Lung (tissue), 12 donors: ENCODE data around the gene FAAP20. TPM values are rescaled to one million over a fixed set of nuclear protein-coding genes. Genes with fewer than 3 reads are reported as not detected.

Experiments
- ATAC-seq: fragments of 200-7000 bp; cut with Tn5 transposase; one replicate; pipeline ENCODE4 v1.9.1; 2020; ENCODE audit warnings: moderate number of reproducible peaks; ENCODE audit not compliant: insufficient read depth, low FRiP score
- DNase-seq, 3 donors: peaks; one replicate each; pipeline ENCODE4 v3.0.0-alpha.2; 2013 to 2017
- H3K27ac ChIP-seq, 2 donors: one replicate each; pipeline ENCODE4 v1.5.1; 2013; ENCODE audit warnings: mild to moderate bottlenecking in 2 of 2, moderate library complexity in 2 of 2, control low read depth in 1 of 2, inconsistent platforms in 1 of 2, low read depth in 1 of 2, low read length in 1 of 2
- H3K27me3 ChIP-seq, 3 donors: one replicate each; pipeline ENCODE4 v1.5.1; 2013; ENCODE audit warnings: low read length in 2 of 3; ENCODE audit not compliant: control insufficient read depth in 3 of 3, insufficient read depth in 3 of 3
- H3K36me3 ChIP-seq, 4 donors: one replicate each; pipeline ENCODE4 v1.5.1; 2013; ENCODE audit warnings: low read length in 4 of 4, mild to moderate bottlenecking in 1 of 4, moderate library complexity in 1 of 4; ENCODE audit not compliant: control insufficient read depth in 4 of 4, insufficient read depth in 4 of 4
- H3K4me1 ChIP-seq, 5 donors: one replicate each; pipeline ENCODE4 v1.5.1; 2013; ENCODE audit warnings: low read length in 5 of 5, mild to moderate bottlenecking in 2 of 5, moderate library complexity in 1 of 5; ENCODE audit not compliant: control insufficient read depth in 5 of 5, insufficient read depth in 5 of 5
- H3K4me3 ChIP-seq: one replicate; pipeline ENCODE4 v1.5.1; 2013; ENCODE audit warnings: mild to moderate bottlenecking, control low read depth, moderate library complexity
- H3K9ac ChIP-seq, 2 donors: one replicate each; pipeline ENCODE4 v1.5.1; 2013; ENCODE audit warnings: low read length in 2 of 2, control low read depth in 1 of 2; ENCODE audit not compliant: insufficient read depth in 1 of 2
- H3K9me3 ChIP-seq, 4 donors: one replicate each; pipeline ENCODE4 v1.5.1; 2013; ENCODE audit warnings: low read length in 3 of 4, mild to moderate bottlenecking in 1 of 4, moderate library complexity in 1 of 4; ENCODE audit not compliant: control insufficient read depth in 4 of 4, insufficient read depth in 3 of 4
- WGBS, 2 donors: extraction: QIAGEN DNeasy Blood & Tissue Kit; methylation state at CpG; one replicate each; pipeline ENCODE4 v1.1.7; 2013; 5-methylcytosine and 5-hydroxymethylcytosine counted together
- polyA plus RNA-seq, 2 donors: library from polyadenylated mRNA; stranded (reverse); fragments of 200-250 nt; gene quantifications; one replicate each; pipeline ENCODE4 v1.2.1, GENCODE V29; 2013
- total RNA-seq, 2 donors: library from RNA; depleted of rRNA in 1 of 2; stranded (reverse); fragments of >200 nt in 1 of 2; gene quantifications; one replicate each; pipeline ENCODE4 v1.2.1, GENCODE V29; 2014 to 2021
- TF ChIP-seq, protein P1 (sequence below): IDR thresholded peaks from 2 replicates; pipeline ENCODE4 v1.5.1; 2012; ENCODE audit warnings: mild to moderate bottlenecking; ENCODE audit errors: control extremely low read depth, extremely low read depth
- donor health status: control.
- donor health status: control.
- donor health status: Bipolar disorder and iron deficiency.
- donor health status: healthy.
- donor health status: DM: yes; HTN: yes; CAD: no.

The FAAP20 gene
- total and polyA plus RNA-seq, 4 donors, result 16.8 to 87.9 (median 68.4) TPM

DNA sequence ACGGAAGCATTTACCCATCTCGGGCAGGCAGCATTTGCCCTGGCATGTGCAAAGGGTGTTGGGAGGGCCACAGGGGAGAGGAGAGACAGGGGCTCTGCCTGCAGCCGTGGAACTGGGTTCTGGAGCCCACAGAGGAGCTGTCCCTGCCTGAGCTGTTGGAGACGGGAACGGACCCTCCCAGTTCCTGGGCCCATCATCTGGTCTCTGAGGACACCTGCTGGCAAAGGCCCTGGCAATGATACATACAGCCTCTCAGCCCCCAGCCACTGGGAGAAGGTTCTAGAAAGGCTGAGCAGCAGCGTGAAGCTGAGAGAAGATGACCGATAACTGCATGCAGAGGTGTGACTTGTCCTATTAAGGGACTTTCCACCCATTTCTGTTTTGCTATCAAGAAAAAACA, 31.4 kb downstream of the FAAP20 start:
- Histone ChIP-seq H3K4me3 (no peak overlapping the region), H3K9ac (no peak overlapping the region), H3K36me3 (peaks cover 0 to 13% (median 0%) of the 10 kb centered on the region in 4 donors), H3K9me3 (no peaks in the 10 kb centered on the region), H3K27ac (no peak overlapping the region), H3K27me3 (no peaks in the 10 kb centered on the region), H3K4me1 (peaks cover 0 to 9% (median 0%) of the 10 kb centered on the region in 5 donors)
- TF ChIP-seq, protein P1, sequence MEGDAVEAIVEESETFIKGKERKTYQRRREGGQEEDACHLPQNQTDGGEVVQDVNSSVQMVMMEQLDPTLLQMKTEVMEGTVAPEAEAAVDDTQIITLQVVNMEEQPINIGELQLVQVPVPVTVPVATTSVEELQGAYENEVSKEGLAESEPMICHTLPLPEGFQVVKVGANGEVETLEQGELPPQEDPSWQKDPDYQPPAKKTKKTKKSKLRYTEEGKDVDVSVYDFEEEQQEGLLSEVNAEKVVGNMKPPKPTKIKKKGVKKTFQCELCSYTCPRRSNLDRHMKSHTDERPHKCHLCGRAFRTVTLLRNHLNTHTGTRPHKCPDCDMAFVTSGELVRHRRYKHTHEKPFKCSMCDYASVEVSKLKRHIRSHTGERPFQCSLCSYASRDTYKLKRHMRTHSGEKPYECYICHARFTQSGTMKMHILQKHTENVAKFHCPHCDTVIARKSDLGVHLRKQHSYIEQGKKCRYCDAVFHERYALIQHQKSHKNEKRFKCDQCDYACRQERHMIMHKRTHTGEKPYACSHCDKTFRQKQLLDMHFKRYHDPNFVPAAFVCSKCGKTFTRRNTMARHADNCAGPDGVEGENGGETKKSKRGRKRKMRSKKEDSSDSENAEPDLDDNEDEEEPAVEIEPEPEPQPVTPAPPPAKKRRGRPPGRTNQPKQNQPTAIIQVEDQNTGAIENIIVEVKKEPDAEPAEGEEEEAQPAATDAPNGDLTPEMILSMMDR, result peak; percentile 9
- no peak for DNase-seq
- WGBS, 2 donors, result 80% methylated on average over 7 of the region's 7 CpGs
- ATAC-seq, result no peak

DNA sequence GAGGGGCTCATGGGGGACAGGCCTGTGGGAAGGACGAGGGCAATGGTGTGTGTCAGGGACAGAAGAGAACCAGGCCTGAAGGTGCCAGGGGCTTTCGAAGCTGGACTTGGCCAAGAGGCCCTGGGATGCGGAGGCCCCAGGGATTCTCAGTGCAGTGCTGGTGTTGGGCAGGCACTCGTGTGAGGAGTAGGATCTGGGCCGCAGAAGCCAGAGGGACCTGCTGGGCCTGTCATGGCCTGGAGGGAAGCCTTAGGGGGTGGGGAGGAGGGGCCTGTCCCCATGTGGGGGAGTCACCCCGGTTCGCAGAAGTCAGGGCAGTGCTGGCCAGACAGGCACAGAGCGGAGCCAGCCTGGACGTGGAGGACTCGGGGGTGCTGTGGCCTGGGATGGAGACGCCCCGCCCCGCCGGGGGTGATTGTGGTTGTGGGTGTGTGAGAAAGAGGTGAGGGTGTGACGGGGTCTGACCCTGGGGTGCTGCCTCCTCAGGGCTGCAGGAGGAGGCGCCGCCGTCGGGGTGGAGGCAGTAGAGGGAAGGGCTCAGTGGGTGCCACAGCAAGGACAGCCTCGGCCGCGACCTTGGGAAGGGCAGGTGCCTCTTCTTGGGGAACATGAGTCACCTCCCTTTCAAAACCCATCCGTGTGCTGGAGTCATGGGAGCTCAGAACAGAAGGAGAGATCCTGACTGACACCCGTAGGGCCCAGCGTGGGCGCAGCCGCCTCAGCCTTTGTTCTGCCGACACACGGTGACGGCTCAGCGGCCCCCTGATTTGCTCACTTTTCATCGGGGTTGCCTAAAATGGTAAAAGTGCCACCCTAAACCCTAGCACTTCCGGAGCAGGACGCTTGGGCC, 33.9 kb downstream of the FAAP20 start:
- Histone ChIP-seq H3K9ac (no peak overlapping the region), H3K4me1 (peaks cover 0 to 9% (median 0%) of the 10 kb centered on the region in 5 donors), H3K27me3 (no peaks in the 10 kb centered on the region), H3K27ac (peak overlapping the region in 1 of 2 donors; percentile 8), H3K4me3 (no peak overlapping the region), H3K36me3 (peaks cover 0 to 13% (median 0%) of the 10 kb centered on the region in 4 donors), H3K9me3 (no peaks in the 10 kb centered on the region)
- no peak for DNase-seq
- TF ChIP-seq, protein P1, result no peak
- 91% methylated on average over 34 of the region's 34 CpGs for WGBS, 2 donors
- no peak for ATAC-seq

DNA sequence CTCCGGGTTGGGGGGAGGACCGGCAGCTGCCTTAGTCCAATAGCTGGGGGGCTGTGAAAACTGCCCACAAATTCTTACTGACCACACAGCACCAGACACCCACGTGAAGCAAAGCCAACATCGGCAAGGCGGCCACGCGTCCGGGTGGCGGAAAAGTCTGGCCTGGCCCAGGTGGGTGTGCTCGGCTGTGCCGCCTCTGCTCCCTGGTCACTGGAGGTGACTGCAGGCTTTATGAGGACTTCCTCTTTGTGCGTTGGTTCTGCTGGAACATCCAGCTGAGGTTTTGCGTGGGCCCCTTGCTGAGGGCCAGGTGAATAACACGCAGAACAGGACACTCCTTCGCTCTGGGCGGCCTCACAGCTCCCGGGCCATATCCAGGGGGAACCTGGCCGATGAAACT, 35.4 kb downstream of the FAAP20 start:
- peaks cover 0 to 9% (median 0%) of the 10 kb centered on the region in 5 donors for H3K4me1 ChIP-seq
- H3K9ac ChIP-seq, result no peak overlapping the region
- no peak for DNase-seq
- peaks cover 0 to 13% (median 2%) of the 10 kb centered on the region in 4 donors for H3K36me3 ChIP-seq
- TF ChIP-seq, protein P1, result no peak
- no peak for ATAC-seq
- no peak overlapping the region for H3K27ac ChIP-seq
- WGBS, 2 donors, result 81 to 90% methylated on average over 18 of the region's 18 CpGs
- H3K27me3 ChIP-seq, result no peaks in the 10 kb centered on the region
- H3K9me3 ChIP-seq, result peaks cover 0 to 2% (median 0%) of the 10 kb centered on the region in 4 donors
- no peak overlapping the region for H3K4me3 ChIP-seq
